GM12878 (cell line): Measurements from ENCODE around the gene MTIF3. TPM values are rescaled to one million over a fixed set of nuclear protein-coding genes. Genes with fewer than 3 reads are reported as not detected.

Source experiments
- CBX5 ChIP-seq: sonication (generic); IDR thresholded peaks from 2 replicates; pipeline ENCODE4 v1.6.1; 2016; ENCODE audit warnings: low read depth, moderate library complexity, mild to moderate bottlenecking, inconsistent platforms
- CREM ChIP-seq: IDR thresholded peaks from 2 replicates; pipeline ENCODE4 v1.6.1; 2014; ENCODE audit warnings: antibody characterized with exemption, low read depth
- MXI1 ChIP-seq: fragments of 150-350 bp; IDR thresholded peaks from 2 replicates; pipeline ENCODE4 v1.6.1; 2011; ENCODE audit warnings: low read depth, mild to moderate bottlenecking, inconsistent platforms, low read length, improper control_type of control experiment
- NFYA ChIP-seq: IDR thresholded peaks from 2 replicates; pipeline ENCODE4 v1.6.1; 2011; ENCODE audit warnings: low read depth, mild to moderate bottlenecking, low read length, improper control_type of control experiment, borderline replicate concordance
- POLR2A ChIP-seq: IDR thresholded peaks from 2 replicates; pipeline ENCODE4 v1.6.1; 2011; ENCODE audit warnings: low read depth, mild to moderate bottlenecking, low read length
- SPI1 ChIP-seq: IDR thresholded peaks from 2 replicates; pipeline ENCODE4 v1.6.1; 2011; ENCODE audit warnings: low read depth, mild to moderate bottlenecking, low read length, moderate library complexity, borderline replicate concordance; ENCODE audit not compliant: insufficient read depth
- YY1 ChIP-seq: IDR thresholded peaks from 2 replicates; pipeline ENCODE4 v1.6.1; 2011; ENCODE audit warnings: low read depth, mild to moderate bottlenecking, low read length
- ZNF217 ChIP-seq: fragments of 450-650 bp; IDR thresholded peaks from 2 replicates; pipeline ENCODE4 v1.6.1; 2017; ENCODE audit warnings: antibody characterized with exemption, mild to moderate bottlenecking
- polyA plus RNA-seq, 11 experiments: library from polyadenylated mRNA; depleted of rRNA in 4 of 11; unstranded in 6 of 11; stranded (reverse) in 5 of 11; fragments of >200 nt; fragmentation: Nextera tagmentation in 4 of 11; fragmentation: Illumina TruSeq in 1 of 11; extraction: Ambion mirVana in 4 of 11; extraction: Trizol in 1 of 11; gene quantifications; 1 replicate in 1 of 11; 2 replicates in 10 of 11; pipeline versions ENCODE4 v1.2.1 to v1.2.3, GENCODE V29; 2011 to 2016; ENCODE audit warnings: inconsistent platforms in 2 of 11, missing spikeins in 2 of 11, low read depth in 1 of 11
- total RNA-seq, 4 experiments: library from RNA; depleted of rRNA in 3 of 4; stranded (reverse); fragments of >200 nt in 3 of 4; fragmentation: Illumina TruSeq in 1 of 4; extraction: Trizol in 1 of 4; gene quantifications; 2 replicates each; pipeline versions ENCODE4 v1.2.1 to v1.2.3, GENCODE V29; 2013 to 2021
- TF ChIP-seq, protein P1 (sequence below): IDR thresholded peaks from 2 replicates; pipeline ENCODE4 v1.6.1; 2011; ENCODE audit warnings: borderline replicate concordance, low read depth, mild to moderate bottlenecking, moderate library complexity, low read length; ENCODE audit not compliant: insufficient read depth, poor library complexity, severe bottlenecking
- TF ChIP-seq, protein P2 (sequence below): fragments of 450-650 bp; formaldehyde crosslinking; IDR thresholded peaks from 2 replicates; pipeline ENCODE4 v1.4.0; 2022; ENCODE audit warnings: mild to moderate bottlenecking, moderate library complexity
- TF ChIP-seq, protein P3 (sequence below): fragments of 450-650 bp; IDR thresholded peaks from 2 replicates; pipeline ENCODE4 v1.6.1; 2017; ENCODE audit warnings: borderline replicate concordance

MTIF3 gene
- total and polyA plus RNA-seq, 10 of the 15 experiments (the other 5 are each of a cell fraction or from before 2014, with no cell fraction given): 22.4 to 73.9 (median 49.7) TPM

DNA sequence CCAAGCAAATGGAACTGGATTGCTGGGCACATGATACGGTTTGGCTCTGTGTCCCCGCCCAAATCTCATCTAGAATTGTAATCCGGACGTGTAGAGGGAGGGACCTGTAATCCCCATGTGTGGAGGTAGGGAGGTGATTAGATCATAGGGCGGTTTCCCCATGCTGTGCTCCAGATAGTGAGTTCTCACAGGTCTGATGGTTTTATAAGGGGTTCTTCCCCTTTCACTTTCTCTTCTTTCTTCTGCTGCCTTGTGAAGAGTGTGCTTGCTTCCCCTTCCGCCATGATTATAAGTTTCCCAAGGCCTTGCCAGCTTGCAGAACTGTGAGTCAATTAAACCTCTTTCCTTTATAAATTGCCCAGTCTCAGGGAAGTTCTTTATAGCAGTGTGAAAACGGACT lies 32.6 kb upstream of the MTIF3 start (continued):
- TF ChIP-seq, protein P1, sequence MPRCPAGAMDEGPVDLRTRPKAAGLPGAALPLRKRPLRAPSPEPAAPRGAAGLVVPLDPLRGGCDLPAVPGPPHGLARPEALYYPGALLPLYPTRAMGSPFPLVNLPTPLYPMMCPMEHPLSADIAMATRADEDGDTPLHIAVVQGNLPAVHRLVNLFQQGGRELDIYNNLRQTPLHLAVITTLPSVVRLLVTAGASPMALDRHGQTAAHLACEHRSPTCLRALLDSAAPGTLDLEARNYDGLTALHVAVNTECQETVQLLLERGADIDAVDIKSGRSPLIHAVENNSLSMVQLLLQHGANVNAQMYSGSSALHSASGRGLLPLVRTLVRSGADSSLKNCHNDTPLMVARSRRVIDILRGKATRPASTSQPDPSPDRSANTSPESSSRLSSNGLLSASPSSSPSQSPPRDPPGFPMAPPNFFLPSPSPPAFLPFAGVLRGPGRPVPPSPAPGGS: no peak
- 0 out of 2 replicates have a peak, but pooled peaks have one; percentile 62 for TF ChIP-seq CBX5
- TF ChIP-seq ZNF217: no peak
- peak; percentile 83; the same call in 1 of the 2 replicates for TF ChIP-seq YY1
- TF ChIP-seq, protein P2, sequence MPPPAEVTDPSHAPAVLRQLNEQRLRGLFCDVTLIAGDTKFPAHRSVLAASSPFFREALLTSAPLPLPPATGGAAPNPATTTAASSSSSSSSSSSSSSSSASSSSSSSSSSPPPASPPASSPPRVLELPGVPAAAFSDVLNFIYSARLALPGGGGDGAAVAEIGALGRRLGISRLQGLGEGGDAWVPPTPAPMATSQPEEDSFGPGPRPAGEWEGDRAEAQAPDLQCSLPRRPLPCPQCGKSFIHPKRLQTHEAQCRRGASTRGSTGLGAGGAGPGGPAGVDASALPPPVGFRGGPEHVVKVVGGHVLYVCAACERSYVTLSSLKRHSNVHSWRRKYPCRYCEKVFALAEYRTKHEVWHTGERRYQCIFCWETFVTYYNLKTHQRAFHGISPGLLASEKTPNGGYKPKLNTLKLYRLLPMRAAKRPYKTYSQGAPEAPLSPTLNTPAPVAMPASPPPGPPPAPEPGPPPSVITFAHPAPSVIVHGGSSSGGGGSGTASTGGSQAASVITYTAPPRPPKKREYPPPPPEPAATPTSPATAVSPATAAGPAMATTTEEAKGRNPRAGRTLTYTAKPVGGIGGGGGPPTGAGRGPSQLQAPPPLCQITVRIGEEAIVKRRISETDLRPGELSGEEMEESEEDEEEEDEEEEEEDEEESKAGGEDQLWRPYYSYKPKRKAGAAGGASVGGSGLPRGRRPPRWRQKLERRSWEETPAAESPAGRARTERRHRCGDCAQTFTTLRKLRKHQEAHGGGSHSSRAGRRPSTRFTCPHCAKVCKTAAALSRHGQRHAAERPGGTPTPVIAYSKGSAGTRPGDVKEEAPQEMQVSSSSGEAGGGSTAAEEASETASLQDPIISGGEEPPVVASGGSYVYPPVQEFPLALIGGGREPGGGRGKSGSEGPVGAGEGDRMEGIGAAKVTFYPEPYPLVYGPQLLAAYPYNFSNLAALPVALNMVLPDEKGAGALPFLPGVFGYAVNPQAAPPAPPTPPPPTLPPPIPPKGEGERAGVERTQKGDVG: no peak
- TF ChIP-seq POLR2A: 0 out of 2 replicates have a peak, but pooled peaks have one; percentile 21
- TF ChIP-seq MXI1: no peak
- TF ChIP-seq, protein P3, sequence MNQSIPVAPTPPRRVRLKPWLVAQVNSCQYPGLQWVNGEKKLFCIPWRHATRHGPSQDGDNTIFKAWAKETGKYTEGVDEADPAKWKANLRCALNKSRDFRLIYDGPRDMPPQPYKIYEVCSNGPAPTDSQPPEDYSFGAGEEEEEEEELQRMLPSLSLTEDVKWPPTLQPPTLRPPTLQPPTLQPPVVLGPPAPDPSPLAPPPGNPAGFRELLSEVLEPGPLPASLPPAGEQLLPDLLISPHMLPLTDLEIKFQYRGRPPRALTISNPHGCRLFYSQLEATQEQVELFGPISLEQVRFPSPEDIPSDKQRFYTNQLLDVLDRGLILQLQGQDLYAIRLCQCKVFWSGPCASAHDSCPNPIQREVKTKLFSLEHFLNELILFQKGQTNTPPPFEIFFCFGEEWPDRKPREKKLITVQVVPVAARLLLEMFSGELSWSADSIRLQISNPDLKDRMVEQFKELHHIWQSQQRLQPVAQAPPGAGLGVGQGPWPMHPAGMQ: no peak
- TF ChIP-seq SPI1: peak; percentile 29; the same call in 1 of the 2 replicates
- 0 out of 2 replicates have a peak, but pooled peaks have one; percentile 18 for TF ChIP-seq CREM
- no peak for TF ChIP-seq NFYA
